ENCODE results near the gene JOSD1. TPM values are rescaled to one million over a fixed set of nuclear protein-coding genes. Genes with fewer than 3 reads are reported as not detected.

Gene JOSD1
- total and polyA plus RNA-seq, 12 donors, result 9.6 to 37.3 (median 21.8) TPM

DNA sequence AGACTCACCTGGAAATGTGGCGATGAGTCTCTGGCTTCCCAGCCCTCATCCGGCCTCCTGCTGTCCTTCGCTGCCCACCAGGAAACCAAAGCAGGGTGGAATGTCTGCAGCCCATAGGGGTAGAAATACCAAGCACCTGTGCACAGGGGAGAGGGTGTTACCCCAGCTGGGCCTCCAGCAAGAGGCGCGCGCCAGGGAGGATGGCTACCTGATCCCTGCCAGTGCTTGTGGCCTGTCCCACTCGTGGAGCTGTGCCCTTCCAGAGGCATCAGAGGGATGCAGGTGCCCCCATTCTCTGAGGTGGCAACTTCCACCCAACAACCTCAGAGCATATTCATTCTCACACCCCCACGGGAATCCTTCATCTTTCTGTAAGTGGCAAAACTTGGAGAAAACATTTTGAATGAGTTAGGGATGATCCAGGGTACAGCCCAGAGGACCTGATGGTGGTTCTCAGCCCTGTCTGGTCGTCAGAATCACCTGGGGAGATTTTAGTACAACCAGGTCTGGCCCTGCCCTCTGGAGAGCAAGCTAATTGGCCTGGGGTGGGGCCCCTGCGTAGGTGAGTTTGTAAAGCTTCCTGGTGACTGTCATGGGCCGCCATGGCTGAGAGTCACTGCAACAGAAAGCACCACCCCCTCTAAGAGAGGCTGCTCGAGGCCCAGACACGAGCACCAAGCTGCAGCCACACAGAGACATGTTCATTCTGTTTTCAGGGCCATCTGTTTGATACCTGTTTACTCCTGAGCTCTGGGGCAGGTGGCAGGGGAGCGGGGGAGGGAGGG is 45.1 kb upstream of the JOSD1 start:
- Histone ChIP-seq H3K36me3 (peaks cover 19 to 100% (median 95%) of the 10 kb centered on the region in 9 donors), H3K27me3 (no peaks in the 10 kb centered on the region), H3K4me1 (peaks cover 0 to 9% (median 0%) of the 10 kb centered on the region in 9 donors), H3K4me3 (no peak overlapping the region), H3K9me3 (no peaks in the 10 kb centered on the region), H3K27ac (no peak overlapping the region)
- intact Hi-C loops (cut with DNase I), result no loop called here
- TF ChIP-seq, protein P1, sequence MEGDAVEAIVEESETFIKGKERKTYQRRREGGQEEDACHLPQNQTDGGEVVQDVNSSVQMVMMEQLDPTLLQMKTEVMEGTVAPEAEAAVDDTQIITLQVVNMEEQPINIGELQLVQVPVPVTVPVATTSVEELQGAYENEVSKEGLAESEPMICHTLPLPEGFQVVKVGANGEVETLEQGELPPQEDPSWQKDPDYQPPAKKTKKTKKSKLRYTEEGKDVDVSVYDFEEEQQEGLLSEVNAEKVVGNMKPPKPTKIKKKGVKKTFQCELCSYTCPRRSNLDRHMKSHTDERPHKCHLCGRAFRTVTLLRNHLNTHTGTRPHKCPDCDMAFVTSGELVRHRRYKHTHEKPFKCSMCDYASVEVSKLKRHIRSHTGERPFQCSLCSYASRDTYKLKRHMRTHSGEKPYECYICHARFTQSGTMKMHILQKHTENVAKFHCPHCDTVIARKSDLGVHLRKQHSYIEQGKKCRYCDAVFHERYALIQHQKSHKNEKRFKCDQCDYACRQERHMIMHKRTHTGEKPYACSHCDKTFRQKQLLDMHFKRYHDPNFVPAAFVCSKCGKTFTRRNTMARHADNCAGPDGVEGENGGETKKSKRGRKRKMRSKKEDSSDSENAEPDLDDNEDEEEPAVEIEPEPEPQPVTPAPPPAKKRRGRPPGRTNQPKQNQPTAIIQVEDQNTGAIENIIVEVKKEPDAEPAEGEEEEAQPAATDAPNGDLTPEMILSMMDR (IDR thresholded peaks at IDR 0.05), result no peak
- DNase-seq, result no peak
- 90 to 92% methylated on average over 14 of the region's 14 CpGs for WGBS, 2 donors
- ATAC-seq, result no peak

DNA sequence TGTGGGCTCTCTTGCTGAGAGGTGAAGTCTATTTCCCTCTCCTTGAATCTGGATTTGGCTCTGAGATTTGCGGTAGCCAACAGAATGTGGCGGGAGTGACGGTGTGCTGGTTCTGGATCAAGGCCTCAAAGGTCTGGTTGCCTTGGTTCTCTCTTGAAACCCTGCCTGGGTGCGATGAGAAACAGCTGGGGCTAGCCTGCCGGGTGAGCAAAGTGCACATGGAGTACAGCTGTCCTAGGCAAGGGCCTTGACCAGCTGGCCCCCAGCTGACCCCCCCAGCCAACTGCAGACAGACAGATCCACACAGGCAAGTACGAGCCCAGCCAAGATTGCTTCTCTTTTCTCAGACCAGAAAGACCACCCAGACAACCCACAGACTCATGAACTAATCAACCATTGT is 44.2 kb upstream of the JOSD1 start:
- Histone ChIP-seq H3K27ac (no peak overlapping the region), H3K36me3 (peaks cover 22 to 100% (median 95%) of the 10 kb centered on the region in 9 donors), H3K27me3 (no peaks in the 10 kb centered on the region), H3K4me3 (no peak overlapping the region), H3K9me3 (no peaks in the 10 kb centered on the region), H3K4me1 (peaks cover 0 to 9% (median 0%) of the 10 kb centered on the region in 9 donors)
- DNase-seq (no peak), ATAC-seq (no peak)
- TF ChIP-seq, protein P1 (IDR thresholded peaks at IDR 0.05), result no peak
- intact Hi-C loops (cut with DNase I), result no loop called here
- 87 to 92% methylated on average over 6 of the region's 6 CpGs for WGBS, 2 donors

DNA sequence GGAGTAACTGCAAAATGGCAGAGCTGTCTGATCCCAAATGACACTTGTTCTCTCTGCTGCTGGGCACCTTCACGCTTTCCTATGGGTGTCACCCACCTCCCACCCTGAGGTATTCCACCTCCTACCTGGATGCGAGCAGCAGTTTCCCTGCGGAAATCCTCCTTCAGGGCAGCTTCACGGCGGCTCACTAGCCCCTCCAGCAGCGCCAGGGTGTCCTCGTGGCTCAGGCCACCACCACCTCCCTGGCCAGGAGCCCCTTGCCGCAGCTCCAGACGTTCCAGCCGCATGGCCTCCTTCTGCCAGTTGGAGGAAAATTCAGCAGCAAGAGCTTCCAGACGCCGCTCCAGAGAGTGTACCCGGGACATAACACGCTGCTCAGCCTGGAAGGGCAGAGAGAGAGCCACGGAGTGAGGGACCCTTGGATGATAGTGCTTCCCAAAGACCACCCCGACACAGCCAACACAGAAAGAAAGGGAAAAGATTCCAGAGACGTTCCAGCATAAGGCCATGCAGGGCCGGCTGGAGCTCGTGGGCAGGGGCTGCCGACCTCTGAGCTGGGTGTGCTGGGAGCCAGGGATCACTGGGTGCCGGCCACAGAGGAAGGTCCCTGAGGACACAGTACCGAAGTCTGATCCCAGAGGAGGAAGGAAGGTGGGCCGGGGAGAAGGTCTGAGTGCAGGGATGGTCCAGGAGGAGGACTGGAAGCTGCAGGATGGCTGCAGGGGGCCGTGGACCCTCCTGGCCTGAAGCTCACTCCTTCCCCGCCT is 41.6 kb upstream of the JOSD1 start:
- no peak for DNase-seq
- TF ChIP-seq, protein P1 (IDR thresholded peaks at IDR 0.05), result no peak
- H3K9me3 ChIP-seq, result no peaks in the 10 kb centered on the region
- H3K4me3 ChIP-seq, result no peak overlapping the region
- no peak overlapping the region for H3K27ac ChIP-seq
- WGBS, 2 donors, result 91 to 93% methylated on average over 25 of the region's 25 CpGs
- H3K27me3 ChIP-seq, result no peaks in the 10 kb centered on the region
- H3K36me3 ChIP-seq, result peaks cover 33 to 100% (median 96%) of the 10 kb centered on the region in 9 donors
- intact Hi-C loops (cut with DNase I), result no loop called here
- no peak for ATAC-seq
- H3K4me1 ChIP-seq, result peaks cover 0 to 26% (median 0%) of the 10 kb centered on the region in 9 donors

DNA sequence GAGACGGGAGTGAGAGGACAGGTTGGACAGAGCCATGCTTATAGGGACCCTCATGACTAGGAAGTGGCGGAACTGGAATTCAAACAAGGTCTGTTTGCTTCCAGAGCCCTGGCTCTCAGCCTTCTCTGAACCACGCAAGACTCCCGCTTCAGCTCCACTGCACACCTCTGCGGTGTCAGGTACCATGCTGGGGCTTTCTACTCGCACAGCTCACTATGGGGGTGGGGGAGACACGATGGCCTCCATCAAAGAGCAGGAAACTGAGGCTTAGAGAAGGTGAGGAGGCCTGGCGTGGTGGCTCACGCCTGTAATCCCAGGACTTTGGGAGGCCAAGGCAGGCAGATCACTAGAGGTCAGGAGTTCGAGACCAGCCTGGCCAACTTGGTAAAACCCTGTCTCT is 40.8 kb upstream of the JOSD1 start:
- Histone ChIP-seq H3K4me1 (peaks cover 0 to 26% (median 0%) of the 10 kb centered on the region in 9 donors), H3K27me3 (no peaks in the 10 kb centered on the region), H3K27ac (no peak overlapping the region), H3K4me3 (no peak overlapping the region), H3K9me3 (no peaks in the 10 kb centered on the region), H3K36me3 (peaks cover 33 to 100% (median 98%) of the 10 kb centered on the region in 9 donors)
- WGBS, 2 donors, result 96 to 97% methylated on average over 10 of the region's 10 CpGs
- ATAC-seq (no peak), DNase-seq (no peak)
- intact Hi-C loops (cut with DNase I), result no loop called here
- TF ChIP-seq, protein P1 (IDR thresholded peaks at IDR 0.05), result no peak

Measured in heart right ventricle (tissue), 16 donors.